WTC11 (cell line): Measurements from ENCODE around the gene HERC5. TPM values are rescaled to one million over a fixed set of nuclear protein-coding genes. Genes with fewer than 3 reads are reported as not detected.

ENCODE experiments used
- ATF1 ChIP-seq: sonication (generic); formaldehyde crosslinking; IDR thresholded peaks from 2 replicates; pipeline ENCODE4 v1.8.1; 2023; ENCODE audit warnings: mild to moderate bottlenecking, moderate library complexity, missing genetic modification reagents
- CREB1 ChIP-seq: sonication (generic); formaldehyde crosslinking; IDR thresholded peaks from 2 replicates; pipeline ENCODE4 v1.8.0; 2023; ENCODE audit warnings: mild to moderate bottlenecking, missing genetic modification reagents
- CREM ChIP-seq: sonication (generic); formaldehyde crosslinking; IDR thresholded peaks from 2 replicates; pipeline ENCODE4 v1.8.1; 2022; ENCODE audit warnings: mild to moderate bottlenecking, missing genetic modification reagents, moderate library complexity
- CTCF ChIP-seq: fragments of 200-600 bp; IDR thresholded peaks from 2 replicates; pipeline ENCODE4 v1.8.0; 2022; ENCODE audit warnings: antibody characterized with exemption
- E2F1 ChIP-seq: sonication (generic); formaldehyde crosslinking; IDR thresholded peaks from 2 replicates; pipeline ENCODE4 v1.8.0; 2022; ENCODE audit warnings: mild to moderate bottlenecking, missing genetic modification reagents
- ELF4 ChIP-seq: sonication (generic); formaldehyde crosslinking; IDR thresholded peaks from 2 replicates; pipeline ENCODE4 v1.8.1; 2022; ENCODE audit warnings: low read depth, mild to moderate bottlenecking, moderate library complexity, missing genetic modification reagents
- ESRRA ChIP-seq: sonication (generic); formaldehyde crosslinking; IDR thresholded peaks from 2 replicates; pipeline ENCODE4 v1.8.1; 2022; ENCODE audit warnings: mild to moderate bottlenecking, missing genetic modification reagents, borderline replicate concordance
- FOXP1 ChIP-seq: sonication (generic); formaldehyde crosslinking; IDR thresholded peaks from 2 replicates; pipeline ENCODE4 v1.8.0; 2022; ENCODE audit warnings: missing genetic modification reagents, mild to moderate bottlenecking, moderate library complexity, borderline replicate concordance
- GABPB1 ChIP-seq: sonication (generic); formaldehyde crosslinking; IDR thresholded peaks from 2 replicates; pipeline ENCODE4 v1.8.1; 2023; ENCODE audit warnings: mild to moderate bottlenecking, missing genetic modification reagents
- GRHL2 ChIP-seq: fragments of 250-450 bp; sonication (Bioruptor Pico); IDR thresholded peaks from 2 replicates; pipeline ENCODE4 v1.8.0; 2022; ENCODE audit warnings: mild to moderate bottlenecking, moderate library complexity; ENCODE audit not compliant: insufficient replicate concordance, severe bottlenecking
- JUN ChIP-seq: sonication (generic); formaldehyde crosslinking; IDR thresholded peaks from 2 replicates; pipeline ENCODE4 v1.8.0; 2023; ENCODE audit warnings: mild to moderate bottlenecking, missing genetic modification reagents
- MAX ChIP-seq: sonication (generic); formaldehyde crosslinking; IDR thresholded peaks from 2 replicates; pipeline ENCODE4 v1.8.0; 2022; ENCODE audit warnings: mild to moderate bottlenecking, missing genetic modification reagents
- MLX ChIP-seq: sonication (generic); formaldehyde crosslinking; IDR thresholded peaks from 2 replicates; pipeline ENCODE4 v1.8.1; 2023; ENCODE audit warnings: mild to moderate bottlenecking, missing genetic modification reagents, moderate library complexity
- MYBL2 ChIP-seq: sonication (generic); formaldehyde crosslinking; IDR thresholded peaks from 2 replicates; pipeline ENCODE4 v1.8.1; 2023; ENCODE audit warnings: mild to moderate bottlenecking, moderate library complexity, missing genetic modification reagents
- NFYB ChIP-seq: sonication (generic); formaldehyde crosslinking; conservative IDR thresholded peaks from 2 replicates; pipeline ENCODE4 v1.8.0; 2022; ENCODE audit warnings: low read depth, missing genetic modification reagents
- NR2C2 ChIP-seq: sonication (generic); formaldehyde crosslinking; IDR thresholded peaks from 2 replicates; pipeline ENCODE4 v1.8.0; 2022; ENCODE audit warnings: mild to moderate bottlenecking, missing genetic modification reagents
- PRRX2 ChIP-seq: fragments of 250-450 bp; sonication (Bioruptor Pico); IDR thresholded peaks from 2 replicates; pipeline ENCODE4 v1.8.0; 2021; ENCODE audit warnings: mild to moderate bottlenecking
- RELA ChIP-seq: sonication (generic); formaldehyde crosslinking; IDR thresholded peaks from 2 replicates; pipeline ENCODE4 v1.8.1; 2022; ENCODE audit warnings: missing genetic modification reagents, mild to moderate bottlenecking, borderline replicate concordance
- RORB ChIP-seq: fragments of 250-450 bp; sonication (Bioruptor Pico); IDR thresholded peaks from 2 replicates; pipeline ENCODE4 v1.9.0; 2021; ENCODE audit warnings: mild to moderate bottlenecking
- SMAD3 ChIP-seq: sonication (generic); formaldehyde crosslinking; IDR thresholded peaks from 2 replicates; pipeline ENCODE4 v1.8.0; 2022; ENCODE audit warnings: missing genetic modification reagents, mild to moderate bottlenecking, borderline replicate concordance
- STAT6 ChIP-seq: sonication (generic); formaldehyde crosslinking; conservative IDR thresholded peaks from 2 replicates; pipeline ENCODE4 v1.8.1; 2023; ENCODE audit warnings: mild to moderate bottlenecking, low read depth, missing genetic modification reagents, moderate library complexity
- ZBTB21 ChIP-seq: sonication (generic); formaldehyde crosslinking; IDR thresholded peaks from 2 replicates; pipeline ENCODE4 v1.8.1; 2023; ENCODE audit warnings: mild to moderate bottlenecking, missing genetic modification reagents, borderline replicate concordance
- ZMAT4 ChIP-seq: fragments of 250-450 bp; sonication (Bioruptor Pico); IDR thresholded peaks from 2 replicates; pipeline ENCODE4 v1.9.0; 2021; ENCODE audit warnings: mild to moderate bottlenecking
- ZNF232 ChIP-seq: sonication (generic); formaldehyde crosslinking; IDR thresholded peaks from 2 replicates; pipeline ENCODE4 v1.8.0; 2022; ENCODE audit warnings: mild to moderate bottlenecking, missing genetic modification reagents
- ZNF263 ChIP-seq: sonication (generic); formaldehyde crosslinking; IDR thresholded peaks from 2 replicates; pipeline ENCODE4 v1.8.1; 2022; ENCODE audit warnings: low read depth, mild to moderate bottlenecking, moderate library complexity, missing genetic modification reagents
- ZNF423 ChIP-seq: fragments of 250-450 bp; sonication (Bioruptor Pico); IDR thresholded peaks from 2 replicates; pipeline ENCODE4 v2.1.2; 2022; ENCODE audit warnings: mild to moderate bottlenecking, moderate library complexity
- ZNF532 ChIP-seq: fragments of 250-450 bp; sonication (Bioruptor Pico); IDR thresholded peaks from 2 replicates; pipeline ENCODE4 v1.9.0; 2021; ENCODE audit warnings: mild to moderate bottlenecking, borderline replicate concordance
- ZNF671 ChIP-seq: fragments of 250-450 bp; sonication (Bioruptor Pico); IDR thresholded peaks from 2 replicates; pipeline ENCODE4 v1.8.0; 2021; ENCODE audit warnings: mild to moderate bottlenecking
- total RNA-seq: library from RNA; stranded (reverse); gene quantifications from 3 replicates; pipeline ENCODE4 v1.2.3, GENCODE V29; 2021

The HERC5 gene
- total RNA-seq, 1 experiment from 2014 or later = 14.3 TPM

GRCh38 chr4:88457307-88458103, 586 bp downstream of the HERC5 start (continued):
- no peak for TF ChIP-seq GRHL2 (CRISPR knock-in tag)
- TF ChIP-seq MLX = no peak
- TF ChIP-seq E2F1 (CRISPR knock-in tag) = no peak; the same call in 1 of the 2 replicates
- no peak for TF ChIP-seq CREB1 (CRISPR knock-in tag)
- TF ChIP-seq ZNF423 (CRISPR knock-in tag) = 0 out of 2 replicates have a peak, but pooled peaks have one; percentile 23
- no peak; the same call in 1 of the 2 replicates for TF ChIP-seq MAX (CRISPR knock-in tag)
- TF ChIP-seq MYBL2 = peak; percentile 31; the same call in 1 of the 2 replicates
- TF ChIP-seq ESRRA (CRISPR knock-in tag) = no peak
- no peak for TF ChIP-seq RORB (CRISPR knock-in tag)
- no peak for TF ChIP-seq ZNF671
- no peak for TF ChIP-seq ZNF532
- no peak for TF ChIP-seq ATF1 (CRISPR knock-in tag)
- TF ChIP-seq ELF4 (CRISPR knock-in tag) = no peak
- TF ChIP-seq GABPB1 (CRISPR knock-in tag) = no peak
- no peak for TF ChIP-seq ZBTB21 (CRISPR knock-in tag)
- TF ChIP-seq RELA (CRISPR knock-in tag) = no peak
- TF ChIP-seq ZNF232 = no peak
- TF ChIP-seq NR2C2 (CRISPR knock-in tag) = no peak; the same call in 1 of the 2 replicates
- 0 out of 2 replicates have a peak, but pooled peaks have one; percentile 28 for TF ChIP-seq CREM (CRISPR knock-in tag)
- TF ChIP-seq NFYB (CRISPR knock-in tag) = no peak
- TF ChIP-seq JUN (CRISPR knock-in tag) = peak; percentile 43; the same call in 1 of the 2 replicates
- TF ChIP-seq STAT6 (CRISPR knock-in tag) = no peak
- TF ChIP-seq ZMAT4 (CRISPR knock-in tag) = no peak
- no peak for TF ChIP-seq CTCF
- 0 out of 2 replicates have a peak, but pooled peaks have one; percentile 49 for TF ChIP-seq SMAD3 (CRISPR knock-in tag)
- 0 out of 2 replicates have a peak, but pooled peaks have one; percentile 47 for TF ChIP-seq FOXP1
- TF ChIP-seq PRRX2 = no peak
- no peak for TF ChIP-seq ZNF263 (CRISPR knock-in tag)
